Neuronal stem cell (in vitro differentiated cells): ENCODE measurements around the gene KCNAB2.

ENCODE experiments used
- DNase-seq: peaks from one replicate; pipeline ENCODE4 v3.0.0-alpha.2; 2013; ENCODE audit warnings: low spot score
- H2AFZ ChIP-seq: one replicate; pipeline ENCODE4 v1.6.1; 2013; ENCODE audit warnings: mild to moderate bottlenecking, low read length, inconsistent platforms
- H2AK5ac ChIP-seq: 2 replicates; pipeline ENCODE4 v1.6.1; 2013; ENCODE audit warnings: low read depth, mild to moderate bottlenecking, inconsistent platforms, low read length, moderate library complexity, mixed read lengths
- H2BK120ac ChIP-seq: 2 replicates; pipeline ENCODE4 v1.6.1; 2013; ENCODE audit warnings: low read depth, mild to moderate bottlenecking, inconsistent platforms, low read length, moderate library complexity, mixed read lengths
- H2BK12ac ChIP-seq: one replicate; pipeline ENCODE4 v1.6.1; 2013; ENCODE audit warnings: low read length, inconsistent platforms
- H2BK15ac ChIP-seq: 2 replicates; pipeline ENCODE4 v1.6.1; 2013; ENCODE audit warnings: mild to moderate bottlenecking, low read length, inconsistent platforms, mixed read lengths
- H2BK5ac ChIP-seq: one replicate; pipeline ENCODE4 v1.6.1; 2013; ENCODE audit warnings: inconsistent platforms, mild to moderate bottlenecking, low read length, moderate library complexity
- H3K14ac ChIP-seq: one replicate; pipeline ENCODE4 v1.6.1; 2013; ENCODE audit warnings: low read length, inconsistent platforms
- H3K18ac ChIP-seq: 2 replicates; pipeline ENCODE4 v1.6.1; 2013; ENCODE audit warnings: low read length, inconsistent platforms
- H3K23ac ChIP-seq: 2 replicates; pipeline ENCODE4 v1.6.1; 2013; ENCODE audit warnings: low read depth, mild to moderate bottlenecking, mixed read lengths, low read length, inconsistent platforms; ENCODE audit not compliant: poor library complexity
- H3K27ac ChIP-seq: replicated peaks from 3 replicates; pipeline ENCODE4 v1.5.1; 2013; ENCODE audit warnings: low read length, inconsistent platforms
- H3K27me3 ChIP-seq, 3 experiments: 2 replicates each; pipeline ENCODE4 v1.6.1; 2013; ENCODE audit warnings: low read length in 3 of 3, mild to moderate bottlenecking in 2 of 3, inconsistent platforms in 1 of 3, low read depth in 1 of 3, mixed read lengths in 1 of 3, moderate library complexity in 1 of 3; ENCODE audit not compliant: control insufficient read depth in 3 of 3, insufficient read depth in 3 of 3
- H3K36me3 ChIP-seq, 2 donors: replicated peaks in 1 of 2; 2 replicates each; pipeline ENCODE4 v1.6.1; 2013; ENCODE audit warnings: low read length in 2 of 2; ENCODE audit not compliant: control insufficient read depth in 2 of 2, insufficient read depth in 2 of 2
- H3K4ac ChIP-seq: 2 replicates; pipeline ENCODE4 v1.6.1; 2013; ENCODE audit warnings: inconsistent platforms, mild to moderate bottlenecking, low read length, moderate library complexity
- H3K4me1 ChIP-seq, 2 donors: 1 replicate in 1 of 2; 2 replicates in 1 of 2; pipeline ENCODE4 v1.6.1; 2013; ENCODE audit warnings: low read length in 2 of 2, low read depth in 1 of 2; ENCODE audit not compliant: control insufficient read depth in 2 of 2, insufficient read depth in 1 of 2
- H3K4me2 ChIP-seq: one replicate; pipeline ENCODE4 v1.6.1; 2013; ENCODE audit warnings: mild to moderate bottlenecking, low read length, inconsistent platforms; ENCODE audit not compliant: insufficient read depth, poor library complexity, severe bottlenecking
- H3K4me3 ChIP-seq, 2 donors: 2 replicates each; pipeline ENCODE4 v1.5.1; 2013; ENCODE audit warnings: low read length in 2 of 2, mild to moderate bottlenecking in 2 of 2, inconsistent platforms in 1 of 2, moderate library complexity in 1 of 2
- H3K79me1 ChIP-seq: one replicate; pipeline ENCODE4 v1.6.1; 2013; ENCODE audit warnings: low read depth, mild to moderate bottlenecking, inconsistent platforms, low read length, moderate library complexity
- H3K9ac ChIP-seq: one replicate; pipeline ENCODE4 v1.6.1; 2013; ENCODE audit warnings: mild to moderate bottlenecking, low read depth, low read length, inconsistent platforms; ENCODE audit not compliant: poor library complexity
- H3K9me3 ChIP-seq, 2 donors: replicated peaks in 1 of 2; 2 replicates each; pipeline versions ENCODE3 to v1.6.1; 2013; ENCODE audit warnings: low read length in 2 of 2, mild to moderate bottlenecking in 2 of 2, inconsistent platforms in 1 of 2, low read depth in 1 of 2, mixed read lengths in 1 of 2, moderate library complexity in 1 of 2; ENCODE audit not compliant: control insufficient read depth in 2 of 2, insufficient read depth in 1 of 2
- H4K8ac ChIP-seq: one replicate; pipeline ENCODE4 v1.6.1; 2013; ENCODE audit warnings: low read depth, mild to moderate bottlenecking, inconsistent platforms, low read length, moderate library complexity
- H4K91ac ChIP-seq: one replicate; pipeline ENCODE4 v1.6.1; 2013; ENCODE audit warnings: low read length, low read depth, mild to moderate bottlenecking, inconsistent platforms; ENCODE audit not compliant: poor library complexity
- WGBS, 2 donors: extraction: QIAGEN DNeasy Blood & Tissue Kit; methylation state at CpG; one replicate each; pipeline ENCODE4 v1.1.7; 2013; ENCODE audit warnings: missing lambda C conversion rate in 2 of 2, mixed read lengths in 1 of 2; ENCODE audit not compliant: insufficient read length in 2 of 2, insufficient replicate concordance in 1 of 2; ENCODE audit errors: extremely low coverage in 2 of 2; 5-methylcytosine and 5-hydroxymethylcytosine counted together

KCNAB2 gene

GRCh38 chr1:6105763-6106162 is 60.1 kb downstream of the KCNAB2 start:
- Histone ChIP-seq H3K23ac (peak overlapping the region; percentile 20), H2AFZ (no peak overlapping the region), H3K9ac (no peak overlapping the region), H3K18ac (peak overlapping the region; percentile 87), H3K4me1 (peaks cover 0 to 15% of the 10 kb centered on the region in 2 donors), H2AK5ac (no peak overlapping the region), H4K8ac (no peak overlapping the region), H3K79me1 (no peaks in the 10 kb centered on the region), H3K4me2 (no peak overlapping the region), H3K4me3 (no peak overlapping the region), H3K9me3 (peaks cover 0 to 5% of the 10 kb centered on the region in 2 donors), H4K91ac (no peak overlapping the region), H3K27me3 (peaks cover 0 to 31% (median 0%) of the 10 kb centered on the region in 3 experiments), H3K14ac (no peak overlapping the region), H2BK120ac (no peak overlapping the region), H2BK12ac (no peak overlapping the region), H2BK5ac (peak overlapping the region; percentile 90), H3K4ac (no peak overlapping the region), H3K36me3 (no peaks in the 10 kb centered on the region), H2BK15ac (no peak overlapping the region), H3K27ac (no peak overlapping the region)
- DNase-seq, result no peak
- WGBS, 2 donors, result no CpG with 5 or more reads among the region's 7 CpGs

GRCh38 chr1:6106321-6106731 is 60.6 kb downstream of the KCNAB2 start:
- Histone ChIP-seq H2BK12ac (peak overlapping the region; percentile 58), H2BK120ac (no peak overlapping the region), H3K4me2 (no peak overlapping the region), H3K4me3 (no peak overlapping the region), H3K23ac (no peak overlapping the region), H3K18ac (no peak overlapping the region), H3K4me1 (peaks cover 0 to 11% of the 10 kb centered on the region in 2 donors), H3K9me3 (peaks cover 0 to 5% of the 10 kb centered on the region in 2 donors), H3K4ac (no peak overlapping the region), H3K36me3 (no peaks in the 10 kb centered on the region), H2AK5ac (peak overlapping the region; percentile 56), H4K91ac (no peak overlapping the region), H2BK5ac (no peak overlapping the region), H3K9ac (no peak overlapping the region), H3K27ac (no peak overlapping the region), H2AFZ (no peak overlapping the region), H2BK15ac (no peak overlapping the region), H4K8ac (no peak overlapping the region), H3K14ac (no peak overlapping the region), H3K27me3 (peaks cover 0 to 26% (median 0%) of the 10 kb centered on the region in 3 experiments), H3K79me1 (no peaks in the 10 kb centered on the region)
- no peak for DNase-seq
- WGBS, 2 donors, result no CpG with 5 or more reads among the region's 28 CpGs

- Histone ChIP-seq H3K4me3 (no peak overlapping the region), H3K27me3 (peaks cover 0 to 24% (median 0%) of the 10 kb centered on the region in 3 experiments), H4K91ac (no peak overlapping the region), H3K18ac (no peak overlapping the region), H3K4ac (no peak overlapping the region), H2AK5ac (no peak overlapping the region), H3K36me3 (no peaks in the 10 kb centered on the region), H3K4me1 (peaks cover 0 to 5% of the 10 kb centered on the region in 2 donors), H3K4me2 (no peak overlapping the region), H2BK12ac (no peak overlapping the region), H4K8ac (no peak overlapping the region), H3K79me1 (no peaks in the 10 kb centered on the region), H2BK120ac (no peak overlapping the region), H2BK5ac (no peak overlapping the region), H3K9me3 (peaks cover 0 to 5% of the 10 kb centered on the region in 2 donors), H2BK15ac (no peak overlapping the region), H3K9ac (no peak overlapping the region), H3K23ac (no peak overlapping the region), H3K27ac (no peak overlapping the region), H3K14ac (no peak overlapping the region), H2AFZ (no peak overlapping the region)
- no peak for DNase-seq
- 100% methylated on average over 6 of the region's 6 CpGs for WGBS, 2 donors
Measured at GRCh38 chr1:6106977-6107376, 61.3 kb downstream of the KCNAB2 start.

GRCh38 chr1:6107409-6108356 is 62.0 kb downstream of the KCNAB2 start:
- Histone ChIP-seq H4K91ac (no peak overlapping the region), H3K4me3 (peak overlapping the region in 1 of 2 donors; percentile 34), H3K27ac (no peak overlapping the region), H3K27me3 (peaks cover 0 to 19% (median 0%) of the 10 kb centered on the region in 3 experiments), H2BK15ac (no peak overlapping the region), H2AFZ (no peak overlapping the region), H2BK5ac (no peak overlapping the region), H3K4ac (no peak overlapping the region), H3K23ac (no peak overlapping the region), H3K79me1 (no peaks in the 10 kb centered on the region), H3K14ac (no peak overlapping the region), H4K8ac (no peak overlapping the region), H2AK5ac (no peak overlapping the region), H2BK12ac (no peak overlapping the region), H3K18ac (no peak overlapping the region), H2BK120ac (no peak overlapping the region), H3K9ac (no peak overlapping the region), H3K36me3 (no peaks in the 10 kb centered on the region), H3K4me2 (no peak overlapping the region), H3K9me3 (peaks cover 0 to 5% of the 10 kb centered on the region in 2 donors), H3K4me1 (no peaks in the 10 kb centered on the region)
- WGBS, 2 donors, result 100% methylated on average over 8 of the region's 8 CpGs
- DNase-seq, result no peak
